Upper lobe of right lung (tissue), 1 donor: ENCODE measurements around the gene DOCK1. TPM values are rescaled to one million over a fixed set of nuclear protein-coding genes. Genes with fewer than 3 reads are reported as not detected.

Experiments
- ATAC-seq: fragments of 200-7000 bp; cut with Tn5 transposase; one replicate; pipeline ENCODE4 v1.9.1; 2020; ENCODE audit warnings: mild to moderate bottlenecking, moderate library complexity
- DNase-seq: peaks from one replicate; pipeline ENCODE4 v3.0.0-alpha.2; 2020
- H3K27ac ChIP-seq: fragments of 200-600 bp; one replicate; pipeline ENCODE4 v1.8.0; 2022
- H3K27me3 ChIP-seq: fragments of 200-600 bp; one replicate; pipeline ENCODE4 v1.8.0; 2022; ENCODE audit warnings: mild to moderate bottlenecking
- H3K36me3 ChIP-seq: fragments of 200-600 bp; one replicate; pipeline ENCODE4 v1.8.0; 2022
- H3K4me1 ChIP-seq: fragments of 200-600 bp; one replicate; pipeline ENCODE4 v1.8.0; 2022
- H3K4me3 ChIP-seq: fragments of 200-600 bp; one replicate; pipeline ENCODE4 v1.8.0; 2022; ENCODE audit warnings: mild to moderate bottlenecking
- H3K9me3 ChIP-seq: fragments of 200-600 bp; one replicate; pipeline ENCODE4 v1.8.0; 2022
- CTCF ChIP-seq: fragments of 200-600 bp; IDR thresholded peaks from one replicate; pipeline ENCODE4 v1.8.0; 2022; ENCODE audit warnings: antibody characterized with exemption
- intact Hi-C: fragments of 100-400 bp; cut with DNase I; formaldehyde crosslinking; loops from one replicate; pipeline ENCODE4 v1.11.0; 2022
- total RNA-seq: library from RNA; stranded (reverse); fragmentation: NEBNext Ultra II Directional; extraction: Animal tissue kit (Norgen Biotek cat#: 25700); gene quantifications from one replicate; pipeline ENCODE4 v1.2.1, GENCODE V29; 2021
- donor health status: DM: no; HTN: yes; CAD: no; lungs with severe emphysema.

DOCK1 gene
- total RNA-seq, 1 donor from 2014 or later, result 46.4 TPM

- ATAC-seq, result no peak
- no peak overlapping the region for H3K27ac ChIP-seq
- intact Hi-C loops, result no loop called here
Measured at GRCh38 chr10:127148066-127148932, 243.1 kb downstream of the DOCK1 start.

GRCh38 chr10:127148933-127149220 lies 243.6 kb downstream of the DOCK1 start:
- TF ChIP-seq CTCF, result no peak
- intact Hi-C loops, result no loop called here
- Histone ChIP-seq H3K4me3 (no peak overlapping the region), H3K9me3 (no peaks in the 10 kb centered on the region), H3K27me3 (no peaks in the 10 kb centered on the region), H3K27ac (no peak overlapping the region), H3K4me1 (peaks cover 3% of the 10 kb centered on the region), H3K36me3 (no peaks in the 10 kb centered on the region)
- no peak for ATAC-seq
- DNase-seq, result no peak

More at GRCh38 chr10:127148066-127148932, 243.1 kb downstream of the DOCK1 start:
- Histone ChIP-seq H3K36me3 (no peaks in the 10 kb centered on the region), H3K9me3 (no peaks in the 10 kb centered on the region), H3K27me3 (no peaks in the 10 kb centered on the region), H3K4me3 (no peak overlapping the region), H3K4me1 (peaks cover 3% of the 10 kb centered on the region)
- TF ChIP-seq CTCF, result no peak
- DNase-seq, result no peak

- Histone ChIP-seq H3K4me1 (peaks cover 3% of the 10 kb centered on the region), H3K27me3 (no peaks in the 10 kb centered on the region), H3K4me3 (no peak overlapping the region), H3K27ac (no peak overlapping the region), H3K36me3 (no peaks in the 10 kb centered on the region), H3K9me3 (no peaks in the 10 kb centered on the region)
- no peak for ATAC-seq
- intact Hi-C loops, result no loop called here
- DNase-seq, result no peak
- no peak for TF ChIP-seq CTCF
Measured at GRCh38 chr10:127149501-127150081, 244.4 kb downstream of the DOCK1 start.

GRCh38 chr10:127150136-127150535 lies 244.9 kb downstream of the DOCK1 start:
- Histone ChIP-seq H3K27me3 (no peaks in the 10 kb centered on the region), H3K4me1 (peaks cover 3% of the 10 kb centered on the region), H3K27ac (no peak overlapping the region), H3K9me3 (no peaks in the 10 kb centered on the region), H3K36me3 (no peaks in the 10 kb centered on the region), H3K4me3 (no peak overlapping the region)
- no peak for TF ChIP-seq CTCF
- ATAC-seq, result no peak
- intact Hi-C loops, result no loop called here
- no peak for DNase-seq

GRCh38 chr10:127151541-127151940 lies 246.3 kb downstream of the DOCK1 start:
- Histone ChIP-seq H3K9me3 (no peaks in the 10 kb centered on the region), H3K36me3 (no peaks in the 10 kb centered on the region), H3K4me1 (peaks cover 3% of the 10 kb centered on the region), H3K27ac (no peak overlapping the region), H3K4me3 (no peak overlapping the region), H3K27me3 (no peaks in the 10 kb centered on the region)
- DNase-seq (no peak), ATAC-seq (no peak)
- intact Hi-C loops, result no loop called here
- no peak for TF ChIP-seq CTCF
